GM06990 (cell line): ENCODE measurements around the gene PSMA3.

Source experiments
- DNase-seq: peaks from one replicate; pipeline ENCODE4 v3.0.0-alpha.2; 2011; ENCODE audit not compliant: insufficient read length; ENCODE audit errors: extremely low read depth
- H3K27me3 ChIP-seq: replicated peaks from 2 replicates; pipeline ENCODE4 v1.6.0; 2011; ENCODE audit warnings: low read length; ENCODE audit not compliant: control insufficient read depth, insufficient read depth
- H3K36me3 ChIP-seq: 2 replicates; pipeline ENCODE4 v1.5.1; 2011; ENCODE audit warnings: low read length; ENCODE audit not compliant: control insufficient read depth, insufficient read depth
- H3K4me3 ChIP-seq: replicated peaks from 2 replicates; pipeline ENCODE4 v1.5.1; 2011; ENCODE audit warnings: low read depth, mild to moderate bottlenecking, control low read depth, low read length
- CTCF ChIP-seq: IDR thresholded peaks from 2 replicates; pipeline ENCODE4 v1.5.1; 2011; ENCODE audit warnings: low read length, control low read depth, mild to moderate bottlenecking, inconsistent platforms; ENCODE audit not compliant: insufficient read depth, poor library complexity, severe bottlenecking

The PSMA3 gene

GRCh38 chr14:58292187-58292586 lies 47.5 kb downstream of the PSMA3 start:
- Histone ChIP-seq H3K27me3 (no peaks in the 10 kb centered on the region), H3K4me3 (no peak overlapping the region), H3K36me3 (peaks cover 12% of the 10 kb centered on the region)
- no peak for DNase-seq
- no peak for TF ChIP-seq CTCF

- Histone ChIP-seq H3K27me3 (no peaks in the 10 kb centered on the region), H3K4me3 (no peak overlapping the region), H3K36me3 (peaks cover 10% of the 10 kb centered on the region)
- no peak for DNase-seq
- no peak for TF ChIP-seq CTCF
Observed at GRCh38 chr14:58294201-58294600, 49.6 kb downstream of the PSMA3 start.

- H3K27me3 ChIP-seq: no peaks in the 10 kb centered on the region
- no peak for TF ChIP-seq CTCF
- no peak for DNase-seq
- H3K4me3 ChIP-seq: peak overlapping the region; percentile 98
- peaks cover 7% of the 10 kb centered on the region for H3K36me3 ChIP-seq
Observed at GRCh38 chr14:58296726-58297125, 52.1 kb downstream of the PSMA3 start.

- DNase-seq: no peak
- H3K27me3 ChIP-seq: no peaks in the 10 kb centered on the region
- peak overlapping the region; percentile 98 for H3K4me3 ChIP-seq
- TF ChIP-seq CTCF: no peak
- peaks cover 7% of the 10 kb centered on the region for H3K36me3 ChIP-seq
Observed at GRCh38 chr14:58297412-58297761, 52.7 kb downstream of the PSMA3 start.

GRCh38 chr14:58297762-58298476 lies 53.3 kb downstream of the PSMA3 start:
- peak overlapping the region; percentile 98 for H3K4me3 ChIP-seq
- H3K36me3 ChIP-seq: peaks cover 7% of the 10 kb centered on the region
- no peaks in the 10 kb centered on the region for H3K27me3 ChIP-seq
- TF ChIP-seq CTCF: peak; percentile 12
- peak; percentile 96 for DNase-seq
